Stimulated activated CD8-positive, alpha-beta memory T cell treated with anti-CD3 and anti-CD28 coated beads, Interleukin-4, amount 100 ng/mL, for 1 hour (primary cell): ENCODE measurements around the gene TNNT1.
"Not testable (repeated sequence)": the region's sequence is repeated elsewhere in the genome, so short reads cannot be mapped to it uniquely, and the experiment has no call there.

Experiments
- DNase-seq, 2 donors: peaks; one replicate each; pipeline ENCODE4 v3.0.0-alpha.2; 2020; ENCODE audit warnings: low read depth in 2 of 2, low spot score in 1 of 2

Gene TNNT1

DNA sequence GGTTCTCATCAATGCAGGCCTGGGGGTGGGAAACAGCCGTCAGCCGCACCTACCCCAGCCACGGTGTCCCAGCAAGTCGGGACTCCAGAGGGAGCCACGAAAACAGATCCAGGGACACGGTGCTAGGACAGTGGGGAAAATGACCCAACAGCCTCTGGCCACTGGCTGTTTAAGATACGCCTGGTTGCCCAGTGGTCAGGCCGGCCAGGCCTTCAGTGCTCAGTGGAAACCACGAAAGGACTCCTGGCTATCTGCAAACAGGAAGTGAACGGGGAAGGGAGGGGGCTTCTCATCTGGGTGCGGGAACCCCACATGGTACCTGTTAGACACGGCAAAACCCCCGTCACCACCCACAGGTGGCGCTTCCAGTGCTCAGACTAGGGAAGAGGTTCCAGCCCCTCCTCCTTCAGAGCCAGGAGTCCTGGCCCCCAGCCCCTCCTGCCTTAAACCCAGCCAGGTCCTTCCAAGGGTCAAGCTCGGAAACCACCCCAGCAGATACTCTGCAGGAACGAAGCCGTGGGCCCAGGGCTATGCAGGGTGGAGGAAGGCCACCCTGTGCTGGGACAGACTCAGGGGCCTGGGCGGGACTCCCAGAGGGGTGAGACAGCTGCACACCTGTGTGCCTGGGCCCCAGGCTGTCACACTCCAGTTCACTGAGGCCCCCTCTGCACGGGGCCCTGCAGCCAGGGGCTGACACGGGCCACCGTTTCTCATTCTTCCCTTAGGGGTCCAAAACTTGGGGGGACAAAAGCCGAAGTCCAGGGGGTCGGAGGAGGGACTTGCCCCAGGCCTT is 36.0 kb downstream of the TNNT1 start:
- DNase-seq: no peak

DNA sequence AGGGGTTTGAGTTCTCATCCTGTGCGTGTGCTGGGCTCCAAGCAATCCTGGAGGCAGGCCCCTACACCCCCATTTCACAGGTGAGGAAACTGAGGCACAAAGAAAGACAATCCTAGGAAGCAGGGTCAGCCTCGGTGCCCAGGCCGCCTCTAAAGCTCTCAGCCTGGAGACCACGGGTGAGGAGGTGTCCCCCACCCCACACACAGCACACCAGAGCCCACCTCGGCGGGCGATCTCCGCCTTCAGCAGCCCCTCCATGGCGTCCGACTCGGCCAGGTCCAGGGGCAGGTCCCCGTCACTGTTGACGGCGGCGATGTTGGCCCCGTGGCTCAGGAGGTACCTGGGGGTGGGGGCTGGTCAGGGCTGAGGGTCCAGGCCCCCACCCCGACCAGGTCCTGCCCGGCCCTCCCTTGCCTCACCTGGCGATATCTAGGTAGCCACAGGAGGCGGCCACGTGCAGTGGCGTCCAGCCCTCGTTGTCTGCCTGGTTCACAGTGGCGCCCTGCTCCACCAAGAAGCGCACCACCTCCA is 36.7 kb downstream of the TNNT1 start:
- DNase-seq: no peak

DNA sequence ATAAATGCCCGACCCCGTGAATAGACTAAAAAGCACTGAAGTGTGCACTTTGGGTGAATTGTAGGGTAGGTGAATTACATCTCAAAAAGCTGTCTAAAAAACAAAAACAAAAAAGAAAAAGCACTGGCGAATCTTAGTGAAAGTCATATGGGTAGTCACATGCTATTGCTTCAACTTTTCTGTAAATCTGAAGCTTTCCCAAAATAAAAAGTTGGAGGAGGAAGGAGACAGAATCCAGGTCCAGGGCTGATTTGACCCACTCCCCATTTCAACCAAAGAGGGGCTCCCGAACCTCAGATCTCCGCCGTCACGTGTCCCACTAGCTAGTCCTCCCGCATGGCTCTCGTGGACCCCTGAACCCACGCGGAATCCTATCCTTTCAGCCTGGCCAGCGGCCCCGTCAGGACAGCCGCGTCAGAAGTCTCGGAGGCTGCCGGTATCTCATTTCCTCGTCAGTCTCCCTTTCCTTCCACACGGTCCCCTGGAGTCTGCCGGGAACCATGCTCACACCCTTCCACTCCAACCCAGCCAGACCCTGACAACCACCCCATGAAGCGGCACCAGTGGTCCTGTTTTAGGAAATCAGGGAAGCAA is 37.7 kb downstream of the TNNT1 start:
- no peak for DNase-seq

DNA sequence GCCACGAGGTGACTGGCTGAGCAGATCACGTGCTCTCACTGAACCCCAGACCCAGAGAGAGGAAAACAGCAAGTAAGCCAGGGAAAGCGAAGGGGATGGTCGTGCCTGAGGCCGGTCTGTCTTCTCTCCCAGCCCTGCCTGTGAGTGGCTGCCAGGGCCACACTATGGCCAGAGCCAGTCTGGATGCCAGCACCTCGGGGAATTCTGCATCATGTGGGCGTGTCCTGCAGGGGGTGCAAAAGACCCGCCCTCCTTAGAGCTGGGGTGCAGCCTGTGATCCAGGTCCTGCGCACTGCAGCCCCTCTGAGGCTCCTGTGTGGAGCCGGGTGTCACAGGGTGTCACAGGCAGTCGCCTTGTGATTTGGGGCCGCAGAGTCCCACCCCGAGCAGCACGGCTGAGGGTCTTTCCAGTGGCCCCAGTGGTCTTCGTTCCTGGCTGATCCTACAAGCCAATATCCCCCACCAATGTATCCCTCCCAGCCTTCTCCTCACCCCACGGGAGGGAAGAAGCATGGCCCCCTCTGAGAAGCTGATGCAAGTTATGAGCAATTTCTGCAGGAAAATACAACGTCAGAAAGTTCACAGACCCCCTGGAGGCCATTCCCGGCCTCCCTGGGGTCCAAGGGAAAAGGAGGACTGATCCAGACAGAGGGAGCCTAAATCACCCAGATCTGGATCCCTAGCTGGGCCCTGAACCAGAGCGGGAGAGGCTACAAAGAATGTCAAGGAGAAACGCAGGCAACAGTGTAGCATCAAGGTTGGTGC is 39.3 kb downstream of the TNNT1 start:
- DNase-seq: no peak

DNA sequence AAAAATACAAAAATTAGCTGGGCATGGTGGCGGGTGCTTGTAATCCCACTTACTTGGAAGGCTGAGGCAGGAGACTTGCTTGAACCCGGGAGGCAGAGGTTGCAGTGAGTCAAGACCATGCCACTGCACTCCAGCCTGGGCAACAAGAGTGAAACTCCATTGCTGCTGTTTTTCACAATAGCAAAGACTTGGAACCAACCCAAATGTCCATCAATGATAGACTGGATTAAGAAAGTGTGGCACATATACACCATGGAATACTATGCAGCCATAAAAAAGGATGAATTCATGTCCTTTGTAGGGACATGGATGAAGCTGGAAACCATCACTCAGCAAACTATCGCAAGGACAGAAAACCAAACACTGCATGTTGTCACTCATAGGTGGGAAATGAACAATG is 41.8 kb downstream of the TNNT1 start:
- not testable (repeated sequence) for DNase-seq

DNA sequence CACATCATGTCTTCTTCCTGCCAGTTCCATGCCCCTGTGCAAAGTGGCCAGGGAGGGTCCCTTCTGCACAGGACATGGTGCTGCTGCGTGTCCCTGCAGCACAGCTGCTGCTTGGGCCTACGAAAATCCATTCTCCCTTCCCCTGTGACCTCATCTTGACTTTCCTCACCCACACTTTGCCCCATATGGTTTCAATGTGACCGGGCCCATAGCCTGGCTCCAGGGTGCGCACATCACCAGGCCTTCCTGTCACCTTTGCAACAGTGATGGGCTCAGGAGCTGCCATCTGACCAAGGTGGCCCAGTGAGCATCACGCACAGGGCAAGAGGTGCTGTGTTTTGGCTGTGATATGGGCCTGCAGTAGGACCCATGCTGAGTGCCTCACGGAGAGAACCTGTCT is 42.4 kb downstream of the TNNT1 start:
- DNase-seq: no peak

DNA sequence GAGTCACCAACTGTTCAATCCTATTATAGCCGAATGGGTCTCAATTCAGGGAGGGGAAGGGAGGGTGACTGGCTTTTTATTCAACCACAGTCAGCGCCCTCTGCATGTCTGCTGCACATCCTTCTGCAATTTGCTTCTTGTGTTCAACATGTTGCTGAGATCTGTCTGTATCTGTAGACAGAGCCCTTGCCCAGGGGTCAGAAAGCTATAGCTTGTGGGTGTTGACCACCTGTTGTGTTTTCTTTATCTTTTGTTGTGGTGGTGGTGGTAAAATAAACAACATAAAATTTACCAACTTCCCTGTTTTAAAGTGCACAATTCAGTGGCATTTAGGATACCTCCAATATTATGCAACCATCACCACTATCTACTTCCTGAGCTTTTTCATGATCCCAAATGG is 43.8 kb downstream of the TNNT1 start:
- no peak for DNase-seq

DNA sequence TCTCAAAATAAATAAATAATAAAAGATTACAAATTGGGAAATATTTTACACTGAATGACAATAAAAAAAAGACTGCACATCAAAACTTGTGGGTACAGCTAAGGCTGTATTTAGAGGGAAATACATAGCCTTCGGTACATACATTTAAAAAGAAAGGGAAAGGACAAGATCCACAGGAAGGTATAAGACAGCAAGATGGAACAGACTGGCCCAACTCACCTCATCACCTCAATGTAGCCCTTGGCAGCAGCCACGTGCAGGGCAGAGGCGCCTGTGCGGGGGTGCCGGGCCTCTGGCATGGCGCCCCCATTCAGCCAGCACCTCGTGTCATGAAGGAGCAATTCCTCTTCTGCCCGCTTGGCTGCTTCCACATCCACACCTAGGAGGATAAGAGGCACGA is 45.8 kb downstream of the TNNT1 start:
- no peak for DNase-seq

DNA sequence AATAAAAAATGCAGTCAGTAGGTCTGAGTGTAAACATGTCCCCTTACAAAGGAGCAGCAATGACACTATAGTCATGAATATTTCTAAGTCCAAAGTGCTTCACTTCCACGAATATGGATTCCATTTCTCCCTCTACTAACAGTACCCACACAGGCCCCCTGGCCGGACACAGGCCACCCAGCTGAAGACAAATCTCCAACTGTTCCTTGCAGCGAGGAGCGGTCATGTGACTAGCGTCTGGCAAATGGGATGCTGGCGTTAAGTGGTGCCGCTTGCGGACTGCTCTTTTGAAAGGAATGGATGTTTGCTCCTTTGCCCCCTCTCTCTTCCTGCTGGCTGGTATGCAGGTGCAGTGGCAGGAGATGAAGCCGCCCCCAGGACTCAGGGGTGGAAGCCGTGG is 47.7 kb downstream of the TNNT1 start:
- DNase-seq: no peak

DNA sequence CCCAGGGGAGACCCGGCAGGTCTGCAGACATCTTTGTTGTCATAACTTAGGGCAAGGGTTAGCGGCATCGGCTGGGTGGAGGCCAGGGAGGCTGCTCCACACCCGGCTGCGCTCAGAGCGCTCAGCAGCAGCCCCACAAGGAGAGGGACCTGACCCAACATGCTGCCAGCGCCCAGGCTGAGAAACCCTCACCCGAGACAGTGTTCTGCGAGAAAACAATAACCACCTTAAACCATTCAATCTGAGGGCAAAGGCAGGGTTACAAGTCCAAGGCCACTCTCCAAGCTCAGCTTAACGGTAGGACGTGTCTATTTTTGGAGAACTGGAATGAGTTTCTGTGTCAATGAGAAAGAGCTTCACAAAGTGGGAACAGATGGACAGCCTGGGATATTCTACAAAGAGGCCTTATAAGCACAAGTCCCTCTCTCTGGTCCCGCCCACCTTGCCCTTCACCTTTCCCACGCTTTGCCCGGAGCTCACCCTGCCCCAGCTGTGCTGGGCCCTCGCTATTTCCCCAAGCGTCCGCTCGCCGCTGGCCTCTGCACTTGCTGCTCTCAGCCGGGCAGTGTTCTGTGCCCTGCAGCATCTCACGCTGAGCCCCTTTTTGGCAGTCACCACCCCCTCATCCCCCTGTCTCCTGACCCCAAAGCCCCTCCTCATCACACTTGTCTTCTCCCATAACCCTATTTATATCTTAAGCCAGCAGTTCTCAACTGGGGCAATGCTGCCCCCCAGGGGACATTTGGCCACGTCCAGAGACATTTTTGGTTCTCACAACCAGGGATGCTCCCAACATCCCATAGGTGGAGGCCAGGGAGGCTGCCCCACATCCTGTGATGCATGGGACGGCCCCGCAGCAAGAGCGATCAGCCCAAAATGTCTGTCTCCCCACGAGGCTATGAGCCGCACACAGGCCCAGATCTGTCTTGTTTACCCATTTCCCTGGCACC is 49.2 kb downstream of the TNNT1 start:
- DNase-seq: no peak

DNA sequence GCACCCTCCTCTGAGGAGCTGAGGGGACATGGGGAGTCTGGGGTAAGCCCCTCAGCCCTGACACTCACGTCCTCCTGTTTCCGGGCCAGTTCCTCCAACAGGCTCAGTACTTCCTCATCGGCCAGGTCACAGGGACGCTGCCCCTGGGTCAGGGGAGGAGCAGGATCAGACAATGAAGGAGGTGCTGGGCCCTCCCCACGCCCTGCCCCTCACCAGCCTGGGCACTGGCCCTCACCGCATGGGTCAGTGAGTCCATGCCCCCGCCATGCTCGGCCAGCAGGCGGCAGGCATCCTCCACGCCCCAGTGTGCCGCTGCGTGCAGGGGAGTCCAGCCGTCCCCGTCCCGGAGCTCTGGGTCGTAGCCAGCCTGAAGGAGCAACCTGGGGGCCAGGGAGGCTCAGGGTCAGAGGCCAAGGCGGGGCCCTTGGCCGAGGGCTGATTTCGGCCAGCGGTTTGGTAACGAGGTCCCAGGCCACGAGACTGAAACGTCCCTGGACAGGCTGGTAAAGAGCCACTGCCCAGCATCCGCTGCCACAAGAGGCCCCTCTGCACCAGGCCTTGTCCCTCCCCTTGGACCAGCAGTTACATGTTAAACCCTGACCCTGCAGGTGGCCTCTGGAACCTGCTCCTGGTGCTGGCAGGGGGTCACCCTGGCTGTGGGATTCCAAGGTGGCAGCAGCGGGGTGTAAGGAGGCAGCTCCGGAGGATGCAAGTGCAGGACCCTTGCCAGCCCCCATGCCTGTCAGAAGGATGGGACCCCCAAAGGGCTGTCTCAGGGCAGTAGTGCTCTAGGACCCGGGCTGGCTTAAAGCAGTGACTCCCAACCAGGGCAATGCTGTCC is 50.1 kb downstream of the TNNT1 start:
- DNase-seq: no peak

DNA sequence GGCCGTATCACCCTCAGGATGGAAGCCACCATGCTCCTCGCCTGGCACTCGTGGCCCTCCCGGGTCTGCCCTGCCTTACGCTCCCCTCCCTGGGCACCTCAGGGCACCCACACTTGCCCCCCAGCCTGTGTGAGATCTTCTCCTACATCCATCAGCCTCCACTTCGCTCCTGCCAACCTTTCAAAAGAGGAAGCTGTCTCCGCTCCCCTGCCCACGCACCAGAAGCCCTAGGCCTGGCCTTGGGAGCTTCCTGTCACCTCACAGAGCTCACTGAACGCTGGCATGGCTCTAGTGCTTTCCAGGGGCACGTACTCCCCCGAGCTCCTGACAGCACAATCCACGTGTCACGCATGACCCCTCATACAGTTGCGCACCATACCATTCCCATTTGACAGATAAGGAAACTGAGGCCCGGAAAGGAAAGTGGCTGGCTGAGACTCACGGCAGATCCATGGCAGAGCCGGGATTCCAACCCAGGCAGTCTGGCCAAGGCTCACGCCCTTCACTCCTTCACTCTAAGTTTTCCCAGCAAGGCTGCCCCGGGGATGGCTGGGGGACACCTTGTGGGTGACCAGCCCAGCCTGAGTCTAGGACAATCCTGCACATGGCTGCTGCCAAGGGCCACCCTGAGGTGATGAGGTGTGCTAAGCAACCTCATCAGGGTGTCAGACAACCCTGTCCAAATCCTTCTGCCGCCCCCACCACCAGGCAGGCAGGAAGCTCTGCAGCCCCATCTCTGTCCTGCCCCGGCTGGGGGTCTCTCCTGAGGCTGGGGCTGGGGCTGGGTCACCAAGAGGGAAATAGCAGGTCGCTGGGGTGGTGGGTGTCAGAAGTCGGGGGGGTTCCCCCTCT is 50.9 kb downstream of the TNNT1 start:
- DNase-seq: no peak

DNA sequence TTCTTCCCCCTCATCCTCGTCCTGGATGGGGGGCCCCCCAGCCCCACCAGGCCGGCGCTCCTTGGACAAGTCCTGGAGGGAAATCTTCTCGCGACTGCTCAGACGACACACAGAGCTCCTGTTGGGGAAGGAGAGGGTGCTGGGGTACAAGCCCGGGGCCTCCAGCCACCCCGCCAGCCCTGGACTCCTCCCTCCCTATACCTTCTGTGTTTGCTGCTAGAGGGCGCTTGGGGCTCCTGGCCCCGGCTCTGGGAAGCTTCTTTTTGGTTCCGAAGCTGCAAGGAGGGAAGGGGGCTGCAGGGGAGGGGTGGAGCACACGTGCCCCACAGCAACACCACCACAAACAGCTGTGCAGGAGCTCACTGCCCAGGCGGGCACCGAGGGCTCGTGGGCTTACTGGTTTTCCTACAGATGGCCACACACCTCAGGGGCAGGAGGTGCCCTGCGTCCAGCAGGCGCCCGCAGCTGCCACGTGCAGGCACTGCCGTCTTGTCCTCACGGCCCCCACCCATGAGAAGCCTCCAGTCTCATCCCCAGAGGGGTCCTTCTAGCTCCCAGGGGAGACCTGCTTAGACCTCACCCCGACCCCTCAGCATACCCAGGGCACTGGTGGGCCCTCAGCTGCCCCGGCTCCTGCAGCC is 52.8 kb downstream of the TNNT1 start:
- DNase-seq: no peak

DNA sequence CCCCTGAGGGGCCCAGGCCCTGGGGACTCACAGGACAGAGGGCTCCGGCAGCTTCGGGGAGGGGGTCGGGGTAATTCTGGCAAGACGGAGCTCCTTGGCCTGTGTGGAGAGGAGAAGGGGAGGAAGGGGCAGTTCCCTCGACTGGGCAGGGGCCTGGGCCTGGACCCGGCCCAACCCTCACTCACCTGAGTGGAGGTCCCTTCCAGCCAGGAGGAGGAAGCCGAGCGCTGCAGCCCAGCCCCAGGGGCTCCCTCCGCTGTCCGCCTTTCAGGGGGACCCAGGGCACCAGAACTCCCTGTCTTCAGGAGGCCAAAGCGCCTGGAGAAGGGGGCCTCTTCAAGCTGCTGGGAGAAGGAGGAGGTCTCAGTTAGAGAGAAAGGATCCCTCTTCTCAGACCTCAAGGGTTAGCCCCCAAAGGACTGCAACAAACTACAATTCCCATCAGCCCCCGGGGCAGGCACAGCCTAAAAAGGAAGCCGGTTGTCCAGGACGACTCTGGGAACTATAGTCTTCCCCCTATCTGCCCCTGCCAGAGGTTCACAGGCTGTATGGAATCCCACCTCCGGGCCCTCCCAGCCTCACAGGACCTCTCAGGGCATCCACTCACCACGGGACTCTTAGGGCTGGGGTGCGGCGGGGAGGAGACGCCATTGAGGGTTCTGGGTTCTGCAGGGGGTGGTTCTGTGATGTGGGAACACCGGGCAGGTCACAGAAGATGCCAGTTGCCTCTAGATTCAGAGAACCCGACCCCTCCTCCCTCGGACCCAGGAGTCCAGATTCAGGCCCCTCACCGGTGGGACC is 53.5 kb downstream of the TNNT1 start:
- DNase-seq: no peak

DNA sequence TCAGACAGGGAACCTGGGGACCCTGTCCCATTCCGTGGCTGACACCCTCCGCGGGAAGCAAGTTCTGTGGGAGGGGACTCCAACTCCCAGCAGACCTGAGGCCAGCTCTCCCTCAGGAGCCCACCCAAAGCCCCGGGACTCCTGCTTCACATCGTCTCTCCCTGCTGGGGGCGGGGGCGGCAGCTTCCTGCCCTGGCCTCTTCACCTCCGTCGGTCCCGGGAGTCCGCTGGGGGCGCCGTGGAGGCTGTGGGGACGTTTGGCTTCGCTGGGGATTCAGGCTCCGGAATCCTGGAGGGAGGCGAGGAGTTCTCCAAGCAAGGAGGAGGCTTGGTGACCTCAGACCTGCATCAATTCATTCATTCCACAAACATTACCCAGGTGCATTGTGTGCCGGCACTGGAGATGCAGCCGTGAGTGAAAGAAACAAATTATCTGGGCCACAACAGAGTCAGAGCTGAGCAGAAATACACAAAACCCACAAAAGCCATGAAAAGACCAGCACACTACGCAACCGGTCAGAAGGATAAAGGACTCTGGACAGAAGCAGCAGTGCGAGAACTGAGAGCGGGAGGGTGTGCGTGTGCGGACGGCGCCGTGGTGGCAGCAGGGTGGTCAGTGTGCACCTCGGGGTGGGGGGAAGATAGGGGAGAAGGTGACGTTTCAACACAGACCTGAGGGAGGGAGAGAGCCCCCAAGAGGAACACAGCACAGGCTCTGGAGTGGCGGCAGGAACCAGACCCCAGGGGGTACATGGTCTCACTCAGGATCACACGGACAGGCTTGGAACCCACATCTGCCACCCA is 54.3 kb downstream of the TNNT1 start:
- no peak for DNase-seq

DNA sequence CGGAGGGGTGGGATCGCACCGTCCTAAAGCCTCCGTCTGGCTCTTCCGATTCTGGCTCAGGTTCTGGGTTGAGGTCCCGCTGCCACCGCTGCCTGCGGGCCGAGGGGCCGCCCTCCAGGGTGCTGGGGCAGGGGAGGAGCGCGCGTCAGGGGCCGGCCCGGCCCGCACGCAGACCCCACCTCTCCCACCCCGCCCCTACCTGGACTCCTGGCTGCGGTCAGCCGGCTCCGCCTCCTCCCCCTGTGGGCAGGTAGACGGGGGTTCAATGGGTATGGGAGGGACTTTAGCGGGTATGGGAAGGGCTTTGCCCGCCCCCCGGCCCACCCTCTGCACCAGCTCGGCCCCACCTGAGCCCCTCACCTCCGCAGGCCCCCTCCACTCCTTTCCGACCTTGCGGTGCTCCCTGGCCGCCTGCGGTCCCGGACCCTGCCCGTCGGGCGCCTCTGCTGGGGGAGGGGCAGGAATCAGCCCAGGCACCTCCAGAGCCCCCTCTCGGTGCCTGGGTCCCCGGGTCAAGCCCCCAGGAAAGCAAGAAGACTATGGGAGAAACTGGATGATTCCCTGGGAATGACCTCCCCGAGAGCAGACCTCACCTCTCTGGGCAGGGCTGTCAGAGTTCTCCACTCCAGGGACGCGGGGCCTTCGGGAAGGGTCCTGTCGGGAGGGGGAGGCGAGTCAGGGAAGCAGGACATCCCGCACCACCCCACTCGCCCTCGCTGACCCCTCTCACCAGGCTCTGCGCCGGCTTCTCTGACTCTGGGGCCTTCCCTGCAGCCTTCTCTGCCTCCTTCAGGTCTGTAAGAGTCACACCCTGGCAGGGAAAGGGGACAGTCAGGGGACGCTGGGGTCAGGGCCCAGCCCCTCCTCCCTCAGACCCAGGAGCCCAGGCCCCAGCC is 56.3 kb downstream of the TNNT1 start:
- DNase-seq: no peak
